OCI-LY7 (cell line): ENCODE measurements around the gene PKN2. TPM values are rescaled to one million over a fixed set of nuclear protein-coding genes. Genes with fewer than 3 reads are reported as not detected.

ENCODE experiments used
- BruUV-seq: library from RNA; stranded (reverse); fragments of 400-500 nt; replicated peaks from 2 replicates; lab custom pipeline; 2021; lab: Mats Ljungman, UMichigan
- CTCF ChIA-PET: fragments of 300-600 bp; sonication (Branson Sonifier 250); formaldehyde crosslinking; loops from one replicate; lab custom pipeline; 2022; ENCODE audit warnings: antibody characterized with exemption; ENCODE audit not compliant: unreplicated experiment; lab: Charles Lee
- POLR2A ChIA-PET: fragments of 300-600 bp; sonication (Branson Sonifier 250); formaldehyde crosslinking; loops from one replicate; lab custom pipeline; 2022; ENCODE audit warnings: antibody characterized with exemption; lab: Charles Lee
- DNase-seq: peaks from one replicate; pipeline ENCODE4 v3.0.0-alpha.2; 2015; ENCODE audit warnings: low spot score
- H2AFZ ChIP-seq: fragments of 200-600 bp; sonication (generic), shearing (Covaris generic); 2 replicates; pipeline ENCODE4 v1.6.1; 2014; ENCODE audit warnings: mild to moderate bottlenecking, antibody characterized with exemption, low read length, moderate library complexity
- H3K27ac ChIP-seq: fragments of 200-600 bp; sonication (generic); 2 replicates; pipeline ENCODE4 v1.5.1; 2014; ENCODE audit warnings: mixed run types, low read depth, mild to moderate bottlenecking, moderate library complexity, low read length, inconsistent platforms; ENCODE audit not compliant: poor library complexity, severe bottlenecking
- H3K36me3 ChIP-seq: fragments of 200-600 bp; sonication (generic); 2 replicates; pipeline ENCODE4 v1.6.1; 2014; ENCODE audit warnings: mild to moderate bottlenecking, antibody characterized with exemption, low read length, moderate library complexity, mixed read lengths; ENCODE audit not compliant: insufficient read depth
- H3K4me1 ChIP-seq: fragments of 200-600 bp; sonication (generic); 2 replicates; pipeline ENCODE4 v1.5.1; 2014; ENCODE audit warnings: mild to moderate bottlenecking, low read length; ENCODE audit not compliant: insufficient read depth, poor library complexity, severe bottlenecking
- H3K4me2 ChIP-seq: fragments of 200-600 bp; sonication (generic); 2 replicates; pipeline ENCODE4 v1.6.1; 2014; ENCODE audit warnings: mild to moderate bottlenecking, low read length
- H3K4me3 ChIP-seq: fragments of 200-600 bp; sonication (generic); 2 replicates; pipeline ENCODE4 v1.5.1; 2014; ENCODE audit warnings: mild to moderate bottlenecking, low read depth, low read length; ENCODE audit not compliant: poor library complexity, severe bottlenecking
- H3K79me2 ChIP-seq: fragments of 200-600 bp; sonication (generic); 2 replicates; pipeline ENCODE4 v1.6.1; 2016; ENCODE audit warnings: low read depth, mild to moderate bottlenecking, low read length, moderate library complexity, mixed read lengths; ENCODE audit not compliant: insufficient read depth
- H3K9me2 ChIP-seq: fragments of 200-600 bp; sonication (generic); 2 replicates; pipeline ENCODE4 v1.6.1; 2016; ENCODE audit warnings: mild to moderate bottlenecking, low read length, mixed read lengths; ENCODE audit not compliant: insufficient read depth
- H3K9me3 ChIP-seq: fragments of 200-600 bp; sonication (generic); 2 replicates; pipeline ENCODE4 v1.6.1; 2014; ENCODE audit warnings: mild to moderate bottlenecking, mixed run types, low read length, mixed read lengths
- H4K20me1 ChIP-seq: fragments of 200-600 bp; sonication (generic); 2 replicates; pipeline ENCODE4 v1.6.1; 2014; ENCODE audit warnings: mild to moderate bottlenecking, antibody characterized with exemption, low read length, moderate library complexity, mixed read lengths; ENCODE audit not compliant: insufficient read depth
- EZH2phosphoT487 ChIP-seq: fragments of 200-600 bp; sonication (generic); IDR thresholded peaks from 2 replicates; pipeline ENCODE4 v1.6.1; 2018; ENCODE audit warnings: low read depth, borderline replicate concordance, mild to moderate bottlenecking, mixed run types, antibody characterized with exemption, low read length, moderate library complexity, mixed read lengths
- intact Hi-C: fragments of 100-400 bp; cut with micrococcal nuclease; formaldehyde crosslinking; loops from one replicate; pipeline ENCODE4 v1.10.0; 2022; ENCODE audit not compliant: unreplicated experiment
- total RNA-seq, 2 experiments: library from RNA; depleted of rRNA in 1 of 2; stranded (reverse); fragments of >200 nt in 1 of 2; shearing (Covaris generic) in 1 of 2; gene quantifications; 2 replicates each; pipeline ENCODE4 v1.2.3, GENCODE V29; 2014 to 2022
- TF ChIP-seq, protein P1 (sequence below): fragments of 200-600 bp; sonication (generic); conservative IDR thresholded peaks from 2 replicates; pipeline ENCODE4 v1.5.1; 2014; ENCODE audit warnings: mild to moderate bottlenecking, antibody characterized with exemption, low read length, moderate library complexity, mixed read lengths

Gene PKN2
- total RNA-seq, 2 experiments from 2014 or later, result 22.3 to 28.2 TPM

DNA sequence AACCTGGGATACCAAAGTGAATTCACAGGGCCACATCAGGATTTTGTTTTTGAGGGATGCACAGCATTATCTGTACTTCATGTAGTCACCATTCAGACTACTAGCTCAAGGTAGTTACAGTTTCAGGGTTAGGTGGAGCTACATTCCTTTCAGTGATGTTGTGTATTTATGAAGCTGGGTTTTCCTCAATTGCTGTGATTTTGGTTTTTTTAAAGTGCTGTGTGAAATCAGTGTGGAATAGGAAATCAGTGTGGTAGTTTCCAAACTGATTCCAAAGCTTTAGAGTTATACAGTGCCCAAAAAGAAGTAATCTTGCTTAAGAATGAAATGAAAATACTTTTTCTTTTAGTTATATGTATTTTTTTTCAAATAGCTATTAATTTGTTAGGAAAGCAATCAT is 95.8 kb downstream of the PKN2 start:
- BruUV-seq, result no TSS peak
- no peak overlapping the region for H2AFZ ChIP-seq
- no peak overlapping the region for H3K27ac ChIP-seq
- CTCF ChIA-PET, result no interaction called here
- no peak overlapping the region for H3K4me3 ChIP-seq
- TF ChIP-seq EZH2phosphoT487, result no peak
- TF ChIP-seq, protein P1, sequence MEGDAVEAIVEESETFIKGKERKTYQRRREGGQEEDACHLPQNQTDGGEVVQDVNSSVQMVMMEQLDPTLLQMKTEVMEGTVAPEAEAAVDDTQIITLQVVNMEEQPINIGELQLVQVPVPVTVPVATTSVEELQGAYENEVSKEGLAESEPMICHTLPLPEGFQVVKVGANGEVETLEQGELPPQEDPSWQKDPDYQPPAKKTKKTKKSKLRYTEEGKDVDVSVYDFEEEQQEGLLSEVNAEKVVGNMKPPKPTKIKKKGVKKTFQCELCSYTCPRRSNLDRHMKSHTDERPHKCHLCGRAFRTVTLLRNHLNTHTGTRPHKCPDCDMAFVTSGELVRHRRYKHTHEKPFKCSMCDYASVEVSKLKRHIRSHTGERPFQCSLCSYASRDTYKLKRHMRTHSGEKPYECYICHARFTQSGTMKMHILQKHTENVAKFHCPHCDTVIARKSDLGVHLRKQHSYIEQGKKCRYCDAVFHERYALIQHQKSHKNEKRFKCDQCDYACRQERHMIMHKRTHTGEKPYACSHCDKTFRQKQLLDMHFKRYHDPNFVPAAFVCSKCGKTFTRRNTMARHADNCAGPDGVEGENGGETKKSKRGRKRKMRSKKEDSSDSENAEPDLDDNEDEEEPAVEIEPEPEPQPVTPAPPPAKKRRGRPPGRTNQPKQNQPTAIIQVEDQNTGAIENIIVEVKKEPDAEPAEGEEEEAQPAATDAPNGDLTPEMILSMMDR, result no peak
- intact Hi-C loops, result no loop called here
- H3K9me3 ChIP-seq, result no peaks in the 10 kb centered on the region
- POLR2A ChIA-PET, result interaction anchor here (0.8 kb wide), 1 partner anchor 13 kb away, joined by 3 read pairs; no protein-coding TSS in a partner anchor
- no peak for DNase-seq
- H3K36me3 ChIP-seq, result peaks cover 62% of the 10 kb centered on the region
- no peaks in the 10 kb centered on the region for H3K9me2 ChIP-seq
- H3K4me1 ChIP-seq, result no peaks in the 10 kb centered on the region
- H3K4me2 ChIP-seq, result no peak overlapping the region
- no peaks in the 10 kb centered on the region for H4K20me1 ChIP-seq
- H3K79me2 ChIP-seq, result no peaks in the 10 kb centered on the region

DNA sequence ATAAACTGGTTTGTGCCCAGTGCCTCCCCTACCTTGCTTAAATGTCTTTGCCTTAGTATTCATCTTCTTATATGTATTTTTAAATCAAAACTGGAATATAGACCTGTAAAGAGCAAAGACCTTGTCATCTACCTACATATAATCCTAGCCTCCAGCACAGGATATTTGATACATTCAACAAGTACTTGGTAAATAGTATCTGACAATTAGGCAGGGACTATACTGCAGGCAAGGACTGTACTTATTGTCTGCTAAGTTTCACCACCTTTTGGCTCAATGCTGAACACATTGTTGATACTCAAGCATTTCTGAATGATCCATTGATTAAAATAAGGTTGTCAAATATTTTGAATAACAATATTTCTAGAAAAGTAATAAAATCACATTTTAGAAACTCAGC is 96.4 kb downstream of the PKN2 start:
- Histone ChIP-seq H3K9me2 (no peaks in the 10 kb centered on the region), H4K20me1 (no peaks in the 10 kb centered on the region), H3K9me3 (no peaks in the 10 kb centered on the region), H3K36me3 (peaks cover 62% of the 10 kb centered on the region), H3K27ac (no peak overlapping the region), H3K4me2 (no peak overlapping the region), H2AFZ (no peak overlapping the region), H3K4me3 (no peak overlapping the region), H3K4me1 (no peaks in the 10 kb centered on the region), H3K79me2 (no peaks in the 10 kb centered on the region)
- ChIA-PET POLR2A (interaction anchor here (0.8 kb wide), 1 partner anchor 13 kb away, joined by 3 read pairs; no protein-coding TSS in a partner anchor), CTCF (no interaction called here)
- no peak for TF ChIP-seq EZH2phosphoT487
- TF ChIP-seq, protein P1, result no peak
- DNase-seq, result no peak
- no TSS peak for BruUV-seq
- intact Hi-C loops, result no loop called here

DNA sequence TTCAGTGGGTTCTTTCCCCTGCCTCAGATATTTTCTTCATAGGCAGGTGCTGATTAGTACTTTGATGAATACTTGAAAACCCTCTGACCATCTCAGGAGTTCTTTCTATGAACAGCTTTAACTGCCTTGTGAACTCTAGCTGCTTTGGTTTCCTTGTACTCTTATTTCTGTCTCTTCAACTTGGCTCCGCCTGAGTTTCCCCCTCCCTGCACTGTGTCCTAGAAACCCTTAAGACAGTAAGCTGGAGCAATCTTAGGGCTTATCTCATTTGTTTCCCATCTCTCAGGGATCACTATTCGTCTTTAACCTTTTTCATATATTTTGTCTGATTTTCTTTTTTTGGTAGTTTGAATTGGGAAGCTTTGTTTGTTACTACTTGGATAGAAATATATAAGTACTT is 99.1 kb downstream of the PKN2 start:
- peaks cover 61% of the 10 kb centered on the region for H3K36me3 ChIP-seq
- H3K27ac ChIP-seq, result no peak overlapping the region
- no peaks in the 10 kb centered on the region for H3K9me3 ChIP-seq
- intact Hi-C loops, result no loop called here
- H3K4me2 ChIP-seq, result no peak overlapping the region
- no peaks in the 10 kb centered on the region for H3K79me2 ChIP-seq
- H4K20me1 ChIP-seq, result no peaks in the 10 kb centered on the region
- CTCF ChIA-PET, result no interaction called here
- TF ChIP-seq, protein P1, result no peak
- TF ChIP-seq EZH2phosphoT487, result no peak
- no peaks in the 10 kb centered on the region for H3K9me2 ChIP-seq
- no peak for DNase-seq
- no peak overlapping the region for H3K4me3 ChIP-seq
- BruUV-seq, result no TSS peak
- H2AFZ ChIP-seq, result no peak overlapping the region
- no peaks in the 10 kb centered on the region for H3K4me1 ChIP-seq
- POLR2A ChIA-PET, result interaction anchor here (1.4 kb wide), 1 partner anchor 8 kb away, joined by 4 read pairs; no protein-coding TSS in a partner anchor
